HEK293 (cell line): ENCODE data around the gene GASK1B.

Experiments used
- CTCF ChIA-PET: fragments of 350-600 bp; formaldehyde crosslinking; extraction: SDS; loops from one replicate; lab custom pipeline; 2021; ENCODE audit warnings: antibody characterized with exemption; lab: Yijun Ruan, JAX
- POLR2A ChIA-PET: fragments of 300-600 bp; formaldehyde crosslinking; extraction: SDS; loops from one replicate; lab custom pipeline; 2020; ENCODE audit warnings: antibody characterized with exemption, inconsistent platforms; lab: Yijun Ruan, JAX
- H3K27ac ChIP-seq: fragments of 200-500 bp; sonication (Bioruptor generic); 2 replicates; pipeline ENCODE4 v1.5.1; 2014; ENCODE audit warnings: low read depth, low read length, control low read depth, inconsistent platforms; ENCODE audit errors: extremely low read depth
- H3K36me3 ChIP-seq, 2 experiments: fragments of 200-500 bp in 1 of 2; sonication (Bioruptor generic) in 1 of 2; 1 replicate in 1 of 2; 2 replicates in 1 of 2; pipeline ENCODE4 v1.5.1; 2014 to 2017; ENCODE audit warnings: inconsistent platforms in 2 of 2, low read length in 2 of 2; ENCODE audit not compliant: control insufficient read depth in 2 of 2, insufficient read depth in 1 of 2
- H3K4me1 ChIP-seq: fragments of 200-500 bp; sonication (Bioruptor generic); 2 replicates; pipeline ENCODE4 v1.5.1; 2014; ENCODE audit warnings: mild to moderate bottlenecking, low read length, inconsistent platforms; ENCODE audit not compliant: control insufficient read depth, insufficient read depth
- H3K4me3 ChIP-seq: 2 replicates; pipeline ENCODE4 v1.5.1; 2011; ENCODE audit warnings: low read depth, mild to moderate bottlenecking, control low read depth, low read length, moderate library complexity
- H3K9me3 ChIP-seq: fragments of 200-500 bp; sonication (Bioruptor generic); 2 replicates; pipeline ENCODE4 v1.5.1; 2014; ENCODE audit warnings: low read depth, low read length, inconsistent platforms; ENCODE audit not compliant: control insufficient read depth, insufficient read depth
- EGR2 ChIP-seq: fragments of 450-650 bp; formaldehyde crosslinking; IDR thresholded peaks from 2 replicates; pipeline ENCODE4 v1.5.1; 2016; ENCODE audit warnings: low read depth, missing biosample characterization, missing genetic modification characterization
- PRDM4 ChIP-seq: fragments of 450-650 bp; formaldehyde crosslinking; IDR thresholded peaks from 2 replicates; pipeline ENCODE4 v1.5.1; 2017; ENCODE audit warnings: missing biosample characterization, missing genetic modification characterization
- SP3 ChIP-seq: fragments of 450-650 bp; formaldehyde crosslinking; IDR thresholded peaks from 2 replicates; pipeline ENCODE4 v1.5.1; 2016; ENCODE audit warnings: missing biosample characterization, missing genetic modification characterization
- ZBTB26 ChIP-seq: fragments of 450-650 bp; formaldehyde crosslinking; optimal IDR thresholded peaks from 2 replicates; pipeline ENCODE3; 2016; ENCODE audit warnings: missing biosample characterization, mild to moderate bottlenecking, missing genetic modification characterization
- ZFP41 ChIP-seq: fragments of 450-650 bp; formaldehyde crosslinking; IDR thresholded peaks from 2 replicates; pipeline ENCODE4 v1.5.1; 2016; ENCODE audit warnings: missing biosample characterization, missing genetic modification characterization, borderline replicate concordance
- ZNF16 ChIP-seq: fragments of 450-650 bp; formaldehyde crosslinking; IDR thresholded peaks from 2 replicates; pipeline ENCODE4 v1.5.1; 2016; ENCODE audit warnings: low read depth, missing biosample characterization, missing genetic modification characterization
- ZNF174 ChIP-seq: fragments of 450-650 bp; formaldehyde crosslinking; IDR thresholded peaks from 2 replicates; pipeline ENCODE4 v1.5.0; 2017; ENCODE audit warnings: missing biosample characterization, mild to moderate bottlenecking, missing genetic modification characterization
- ZNF214 ChIP-seq: fragments of 450-650 bp; formaldehyde crosslinking; IDR thresholded peaks from 2 replicates; pipeline ENCODE4 v1.5.1; 2017; ENCODE audit warnings: missing biosample characterization, mild to moderate bottlenecking, missing genetic modification characterization, borderline replicate concordance
- ZNF266 ChIP-seq: fragments of 450-650 bp; formaldehyde crosslinking; IDR thresholded peaks from 2 replicates; pipeline ENCODE4 v1.5.1; 2016; ENCODE audit warnings: missing biosample characterization, missing genetic modification characterization, low read depth
- ZNF341 ChIP-seq: fragments of 450-650 bp; formaldehyde crosslinking; IDR thresholded peaks from 2 replicates; pipeline ENCODE4; 2016; ENCODE audit warnings: low read depth, missing biosample characterization, missing genetic modification characterization
- ZNF585B ChIP-seq: fragments of 450-650 bp; formaldehyde crosslinking; IDR thresholded peaks from 2 replicates; pipeline ENCODE4 v1.5.1; 2016; ENCODE audit warnings: missing biosample characterization, missing genetic modification characterization
- ZNF645 ChIP-seq: fragments of 450-650 bp; formaldehyde crosslinking; IDR thresholded peaks from 2 replicates; pipeline ENCODE4; 2016; ENCODE audit warnings: missing biosample characterization, missing genetic modification characterization
- ZNF692 ChIP-seq: fragments of 450-650 bp; formaldehyde crosslinking; IDR thresholded peaks from 2 replicates; pipeline ENCODE4 v1.5.1; 2016; ENCODE audit warnings: missing biosample characterization, missing genetic modification characterization
- ZNF792 ChIP-seq: fragments of 450-650 bp; formaldehyde crosslinking; IDR thresholded peaks from 2 replicates; pipeline ENCODE4 v1.5.1; 2016; ENCODE audit warnings: missing biosample characterization, missing genetic modification characterization
- TF ChIP-seq, protein P1 (sequence below): fragments of 450-650 bp; formaldehyde crosslinking; IDR thresholded peaks from 2 replicates; pipeline ENCODE4 v1.5.1; 2016; ENCODE audit warnings: missing biosample characterization, missing genetic modification characterization
- TF ChIP-seq, protein P2 (sequence below): fragments of 450-650 bp; formaldehyde crosslinking; IDR thresholded peaks from 2 replicates; pipeline ENCODE4 v1.5.1; 2017; ENCODE audit warnings: missing biosample characterization, missing genetic modification characterization
- TF ChIP-seq, protein P3 (sequence below): fragments of 450-650 bp; formaldehyde crosslinking; IDR thresholded peaks from 2 replicates; pipeline ENCODE4 v1.5.1; 2017; ENCODE audit warnings: missing biosample characterization, missing genetic modification characterization

The GASK1B gene

GRCh38 chr4:158159054-158159717 is 13.6 kb downstream of the GASK1B start:
- ChIA-PET POLR2A (no interaction called here), CTCF (no interaction called here)
- Histone ChIP-seq H3K9me3 (no peaks in the 10 kb centered on the region), H3K4me1 (no peaks in the 10 kb centered on the region), H3K36me3 (no peaks in the 10 kb centered on the region), H3K4me3 (no peak overlapping the region), H3K27ac (no peak overlapping the region)
- TF ChIP-seq, protein P1, sequence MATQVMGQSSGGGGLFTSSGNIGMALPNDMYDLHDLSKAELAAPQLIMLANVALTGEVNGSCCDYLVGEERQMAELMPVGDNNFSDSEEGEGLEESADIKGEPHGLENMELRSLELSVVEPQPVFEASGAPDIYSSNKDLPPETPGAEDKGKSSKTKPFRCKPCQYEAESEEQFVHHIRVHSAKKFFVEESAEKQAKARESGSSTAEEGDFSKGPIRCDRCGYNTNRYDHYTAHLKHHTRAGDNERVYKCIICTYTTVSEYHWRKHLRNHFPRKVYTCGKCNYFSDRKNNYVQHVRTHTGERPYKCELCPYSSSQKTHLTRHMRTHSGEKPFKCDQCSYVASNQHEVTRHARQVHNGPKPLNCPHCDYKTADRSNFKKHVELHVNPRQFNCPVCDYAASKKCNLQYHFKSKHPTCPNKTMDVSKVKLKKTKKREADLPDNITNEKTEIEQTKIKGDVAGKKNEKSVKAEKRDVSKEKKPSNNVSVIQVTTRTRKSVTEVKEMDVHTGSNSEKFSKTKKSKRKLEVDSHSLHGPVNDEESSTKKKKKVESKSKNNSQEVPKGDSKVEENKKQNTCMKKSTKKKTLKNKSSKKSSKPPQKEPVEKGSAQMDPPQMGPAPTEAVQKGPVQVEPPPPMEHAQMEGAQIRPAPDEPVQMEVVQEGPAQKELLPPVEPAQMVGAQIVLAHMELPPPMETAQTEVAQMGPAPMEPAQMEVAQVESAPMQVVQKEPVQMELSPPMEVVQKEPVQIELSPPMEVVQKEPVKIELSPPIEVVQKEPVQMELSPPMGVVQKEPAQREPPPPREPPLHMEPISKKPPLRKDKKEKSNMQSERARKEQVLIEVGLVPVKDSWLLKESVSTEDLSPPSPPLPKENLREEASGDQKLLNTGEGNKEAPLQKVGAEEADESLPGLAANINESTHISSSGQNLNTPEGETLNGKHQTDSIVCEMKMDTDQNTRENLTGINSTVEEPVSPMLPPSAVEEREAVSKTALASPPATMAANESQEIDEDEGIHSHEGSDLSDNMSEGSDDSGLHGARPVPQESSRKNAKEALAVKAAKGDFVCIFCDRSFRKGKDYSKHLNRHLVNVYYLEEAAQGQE = no peak
- TF ChIP-seq, protein P2, sequence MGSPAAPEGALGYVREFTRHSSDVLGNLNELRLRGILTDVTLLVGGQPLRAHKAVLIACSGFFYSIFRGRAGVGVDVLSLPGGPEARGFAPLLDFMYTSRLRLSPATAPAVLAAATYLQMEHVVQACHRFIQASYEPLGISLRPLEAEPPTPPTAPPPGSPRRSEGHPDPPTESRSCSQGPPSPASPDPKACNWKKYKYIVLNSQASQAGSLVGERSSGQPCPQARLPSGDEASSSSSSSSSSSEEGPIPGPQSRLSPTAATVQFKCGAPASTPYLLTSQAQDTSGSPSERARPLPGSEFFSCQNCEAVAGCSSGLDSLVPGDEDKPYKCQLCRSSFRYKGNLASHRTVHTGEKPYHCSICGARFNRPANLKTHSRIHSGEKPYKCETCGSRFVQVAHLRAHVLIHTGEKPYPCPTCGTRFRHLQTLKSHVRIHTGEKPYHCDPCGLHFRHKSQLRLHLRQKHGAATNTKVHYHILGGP = no peak
- no peak for TF ChIP-seq ZNF174 (tag by site-specific recombination)
- TF ChIP-seq ZFP41 = no peak
- TF ChIP-seq ZNF214 = no peak
- no peak for TF ChIP-seq EGR2 (tag by site-specific recombination)
- no peak for TF ChIP-seq ZBTB26 (tag by site-specific recombination)
- no peak for TF ChIP-seq ZNF266 (tag by site-specific recombination)
- TF ChIP-seq ZNF16 (tag by site-specific recombination) = no peak
- TF ChIP-seq ZNF585B (tag by site-specific recombination) = no peak
- TF ChIP-seq ZNF645 (tag by site-specific recombination) = no peak
- no peak for TF ChIP-seq ZNF792 (tag by site-specific recombination)
- TF ChIP-seq ZNF692 (tag by site-specific recombination) = no peak
- no peak for TF ChIP-seq PRDM4 (tag by site-specific recombination)
- TF ChIP-seq SP3 (tag by site-specific recombination) = no peak
- TF ChIP-seq, protein P3, sequence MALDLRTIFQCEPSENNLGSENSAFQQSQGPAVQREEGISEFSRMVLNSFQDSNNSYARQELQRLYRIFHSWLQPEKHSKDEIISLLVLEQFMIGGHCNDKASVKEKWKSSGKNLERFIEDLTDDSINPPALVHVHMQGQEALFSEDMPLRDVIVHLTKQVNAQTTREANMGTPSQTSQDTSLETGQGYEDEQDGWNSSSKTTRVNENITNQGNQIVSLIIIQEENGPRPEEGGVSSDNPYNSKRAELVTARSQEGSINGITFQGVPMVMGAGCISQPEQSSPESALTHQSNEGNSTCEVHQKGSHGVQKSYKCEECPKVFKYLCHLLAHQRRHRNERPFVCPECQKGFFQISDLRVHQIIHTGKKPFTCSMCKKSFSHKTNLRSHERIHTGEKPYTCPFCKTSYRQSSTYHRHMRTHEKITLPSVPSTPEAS (tag by site-specific recombination) = no peak
- no peak for TF ChIP-seq ZNF341 (tag by site-specific recombination)
